ENCODE results near the gene SMPD2. TPM values are rescaled to one million over a fixed set of nuclear protein-coding genes. Genes with fewer than 3 reads are reported as not detected.

SMPD2 gene
- total RNA-seq, 4 donors from 2014 or later: 21.8 to 34.5 (median 28.1) TPM

- H3K27ac ChIP-seq: no peak overlapping the region
- no peaks in the 10 kb centered on the region for H3K27me3 ChIP-seq
- peaks cover 7% of the 10 kb centered on the region for H3K4me1 ChIP-seq
- H3K36me3 ChIP-seq: no peaks in the 10 kb centered on the region
- no peak for TF ChIP-seq POLR2A (IDR thresholded peaks at IDR 0.05)
- TF ChIP-seq CTCF (IDR thresholded peaks at IDR 0.05): no peak
- TF ChIP-seq POLR2AphosphoS5 (IDR thresholded peaks at IDR 0.05): no peak
- TF ChIP-seq EP300 (IDR thresholded peaks at IDR 0.05): no peak
- no peak for DNase-seq (ENCODE audit: low spot score in 2 of 2)
- 88% methylated on average over 2 of the region's 2 CpGs for WGBS
- H3K9me3 ChIP-seq: no peaks in the 10 kb centered on the region
- no peak overlapping the region for H3K4me3 ChIP-seq
These were observed 15.6 kb upstream of the SMPD2 start for GRCh38 chr6:109424946-109425345.

- H3K4me3 ChIP-seq: no peak overlapping the region
- 35% methylated on average over 7 of the region's 7 CpGs for WGBS
These were observed 11.5 kb upstream of the SMPD2 start for GRCh38 chr6:109428889-109429477.

GRCh38 chr6:109429496-109429895, 11.0 kb upstream of the SMPD2 start:
- Histone ChIP-seq H3K4me1 (peaks cover 3% of the 10 kb centered on the region), H3K27me3 (no peaks in the 10 kb centered on the region), H3K9me3 (no peaks in the 10 kb centered on the region), H3K27ac (no peak overlapping the region), H3K4me3 (no peak overlapping the region), H3K36me3 (no peaks in the 10 kb centered on the region)
- TF ChIP-seq POLR2AphosphoS5 (IDR thresholded peaks at IDR 0.05) (no peak), EP300 (IDR thresholded peaks at IDR 0.05) (no peak), CTCF (IDR thresholded peaks at IDR 0.05) (no peak), POLR2A (IDR thresholded peaks at IDR 0.05) (no peak)
- WGBS: 90% methylated on average over 3 of the region's 3 CpGs
- DNase-seq (ENCODE audit: low spot score in 2 of 2): no peak

More at GRCh38 chr6:109428889-109429477, 11.5 kb upstream of the SMPD2 start:
- H3K27ac ChIP-seq: no peak overlapping the region
- no peaks in the 10 kb centered on the region for H3K36me3 ChIP-seq
- H3K4me1 ChIP-seq: peaks cover 7% of the 10 kb centered on the region
- TF ChIP-seq POLR2A (IDR thresholded peaks at IDR 0.05) (no peak), CTCF (IDR thresholded peaks at IDR 0.05) (no peak), EP300 (IDR thresholded peaks at IDR 0.05) (no peak), POLR2AphosphoS5 (IDR thresholded peaks at IDR 0.05) (no peak)
- DNase-seq (ENCODE audit: low spot score in 2 of 2): no peak
- no peaks in the 10 kb centered on the region for H3K9me3 ChIP-seq
- H3K27me3 ChIP-seq: no peaks in the 10 kb centered on the region

- H3K4me1 ChIP-seq: peaks cover 7% of the 10 kb centered on the region
- no peak for TF ChIP-seq CTCF (IDR thresholded peaks at IDR 0.05)
- TF ChIP-seq POLR2A (IDR thresholded peaks at IDR 0.05): no peak
- TF ChIP-seq POLR2AphosphoS5 (IDR thresholded peaks at IDR 0.05): no peak
- no peak for TF ChIP-seq EP300 (IDR thresholded peaks at IDR 0.05)
- no peak overlapping the region for H3K27ac ChIP-seq
- no peaks in the 10 kb centered on the region for H3K36me3 ChIP-seq
- no peak overlapping the region for H3K4me3 ChIP-seq
- WGBS: 65% methylated on average over 2 of the region's 2 CpGs
- DNase-seq (ENCODE audit: low spot score in 2 of 2): no peak
- H3K9me3 ChIP-seq: no peaks in the 10 kb centered on the region
- no peaks in the 10 kb centered on the region for H3K27me3 ChIP-seq
These were observed 6.1 kb upstream of the SMPD2 start for GRCh38 chr6:109434456-109434855.

GRCh38 chr6:109436041-109436440, 4.5 kb upstream of the SMPD2 start:
- DNase-seq (ENCODE audit: low spot score in 2 of 2): no peak

More at GRCh38 chr6:109436041-109436440, 4.5 kb upstream of the SMPD2 start:
- Histone ChIP-seq H3K36me3 (no peaks in the 10 kb centered on the region), H3K9me3 (no peaks in the 10 kb centered on the region), H3K4me3 (no peak overlapping the region), H3K27ac (no peak overlapping the region), H3K27me3 (no peaks in the 10 kb centered on the region), H3K4me1 (peaks cover 13% of the 10 kb centered on the region)
- TF ChIP-seq POLR2AphosphoS5 (IDR thresholded peaks at IDR 0.05) (no peak), CTCF (IDR thresholded peaks at IDR 0.05) (no peak), EP300 (IDR thresholded peaks at IDR 0.05) (no peak), POLR2A (IDR thresholded peaks at IDR 0.05) (no peak)
- 94% methylated on average over 5 of the region's 5 CpGs for WGBS
